GM19324 (cell line): Measurements from ENCODE around the gene SRGAP2C.
"Not testable (repeated sequence)": the region's sequence is repeated elsewhere in the genome, so short reads cannot be mapped to it uniquely, and the experiment has no call there.

Experiments
- ATAC-seq: cut with Tn5 transposase; IDR thresholded peaks from one replicate; pipeline ENCODE4 v1.9.1; 2021; ENCODE audit warnings: mild to moderate bottlenecking, moderate library complexity; ENCODE audit not compliant: unreplicated experiment, low FRiP score

Gene SRGAP2C

DNA sequence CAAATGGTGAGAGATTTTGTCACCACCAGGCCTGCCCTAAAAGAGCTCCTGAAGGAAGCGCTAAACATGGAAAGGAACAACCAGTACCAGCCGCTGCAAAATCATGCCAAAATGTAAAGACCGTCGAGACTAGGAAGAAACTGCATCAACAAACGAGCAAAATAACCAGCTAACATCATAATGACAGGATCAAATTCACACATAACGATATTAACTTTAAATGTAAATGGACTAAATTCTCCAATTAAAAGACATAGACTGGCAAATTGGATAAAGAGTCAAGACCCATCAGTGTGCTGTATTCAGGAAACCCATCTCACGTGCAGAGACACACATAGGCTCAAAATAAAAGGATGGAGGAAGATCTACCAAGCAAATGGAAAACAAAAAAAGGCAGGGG is 218.5 kb downstream of the SRGAP2C start:
- ATAC-seq: not testable (repeated sequence)

DNA sequence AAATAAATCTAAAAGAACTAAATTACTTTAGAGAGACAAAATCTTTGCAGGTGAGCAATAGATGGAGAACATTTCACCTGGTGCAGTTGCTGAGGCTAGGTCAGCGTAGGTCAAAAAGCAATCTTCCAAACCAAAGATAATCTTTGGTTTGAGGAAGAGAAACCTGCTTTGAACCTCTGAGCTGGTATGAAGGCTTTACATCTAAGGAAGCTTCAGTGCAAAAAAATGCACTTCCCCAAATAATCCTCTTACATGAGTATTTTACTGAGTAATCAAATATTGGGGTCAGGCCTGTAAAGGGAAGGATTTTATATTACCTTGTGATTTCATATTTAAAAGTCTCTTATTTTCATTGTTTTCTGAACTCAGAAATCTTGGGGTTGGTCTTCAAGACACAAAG is 223.6 kb downstream of the SRGAP2C start:
- no peak for ATAC-seq

DNA sequence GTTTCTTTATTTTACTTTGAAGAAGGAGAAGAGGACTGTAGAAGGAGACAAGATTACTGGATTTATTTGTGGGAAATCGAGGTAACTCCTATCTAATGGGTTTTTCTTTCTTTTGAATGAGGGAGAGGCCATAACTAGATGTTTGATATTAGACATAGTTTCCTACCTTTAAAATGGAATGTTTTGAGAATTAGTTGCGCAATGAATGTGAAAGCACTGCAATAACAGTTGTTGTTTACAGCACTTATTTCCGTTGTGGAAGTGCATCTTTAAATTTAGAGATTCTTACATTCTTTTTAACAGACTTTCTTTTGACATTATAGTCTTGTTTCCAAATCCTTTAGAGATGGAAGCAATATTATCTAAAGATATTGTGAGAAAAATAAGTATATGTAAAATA is 229.0 kb downstream of the SRGAP2C start:
- no peak for ATAC-seq

DNA sequence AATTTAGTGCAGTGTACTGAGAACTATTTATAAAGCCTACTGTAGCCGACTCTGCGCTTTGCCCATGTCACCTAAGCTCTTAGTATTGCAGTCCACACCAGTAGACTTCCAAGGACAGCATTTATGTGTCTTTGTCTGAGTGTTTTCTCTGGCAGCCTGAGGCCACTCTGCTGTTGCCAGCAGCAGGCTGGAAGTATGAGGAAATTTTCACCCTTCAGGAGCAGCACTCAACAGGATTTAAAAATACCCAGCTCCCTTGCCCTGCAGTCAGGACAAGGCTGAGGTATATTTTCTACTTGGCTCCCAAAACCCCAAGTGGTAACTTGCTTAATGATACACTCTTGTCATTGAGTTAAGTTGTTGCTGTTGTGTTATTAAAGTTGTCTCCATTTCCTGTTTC is 230.1 kb downstream of the SRGAP2C start:
- no peak for ATAC-seq

DNA sequence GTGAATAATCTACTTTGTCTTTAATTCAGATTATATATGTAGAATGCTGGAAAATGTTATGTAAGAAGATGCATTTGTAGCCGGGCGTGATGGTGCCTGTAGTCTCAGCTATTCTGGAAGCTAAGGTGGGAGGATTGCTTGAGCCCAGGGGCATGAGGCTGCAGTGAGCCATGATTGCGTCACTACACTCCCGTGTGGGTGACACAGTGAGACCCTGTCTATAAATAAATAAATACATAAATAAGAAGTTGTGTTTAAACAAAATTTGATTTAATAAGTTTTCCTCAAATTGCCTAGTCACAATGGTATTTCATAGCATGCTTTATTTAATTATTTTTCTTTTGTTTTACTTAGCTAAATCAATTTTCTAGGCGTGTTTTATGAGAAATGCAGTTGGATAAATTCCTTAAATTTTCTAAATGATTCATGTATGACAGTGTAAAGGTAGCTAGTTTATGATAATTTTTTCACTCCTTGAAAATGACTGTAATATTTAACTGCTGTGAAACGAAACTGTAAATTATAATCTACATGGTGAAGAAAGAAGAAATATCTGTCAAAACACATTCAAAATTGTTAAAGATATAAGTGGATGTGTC is 232.6 kb downstream of the SRGAP2C start:
- no peak for ATAC-seq

DNA sequence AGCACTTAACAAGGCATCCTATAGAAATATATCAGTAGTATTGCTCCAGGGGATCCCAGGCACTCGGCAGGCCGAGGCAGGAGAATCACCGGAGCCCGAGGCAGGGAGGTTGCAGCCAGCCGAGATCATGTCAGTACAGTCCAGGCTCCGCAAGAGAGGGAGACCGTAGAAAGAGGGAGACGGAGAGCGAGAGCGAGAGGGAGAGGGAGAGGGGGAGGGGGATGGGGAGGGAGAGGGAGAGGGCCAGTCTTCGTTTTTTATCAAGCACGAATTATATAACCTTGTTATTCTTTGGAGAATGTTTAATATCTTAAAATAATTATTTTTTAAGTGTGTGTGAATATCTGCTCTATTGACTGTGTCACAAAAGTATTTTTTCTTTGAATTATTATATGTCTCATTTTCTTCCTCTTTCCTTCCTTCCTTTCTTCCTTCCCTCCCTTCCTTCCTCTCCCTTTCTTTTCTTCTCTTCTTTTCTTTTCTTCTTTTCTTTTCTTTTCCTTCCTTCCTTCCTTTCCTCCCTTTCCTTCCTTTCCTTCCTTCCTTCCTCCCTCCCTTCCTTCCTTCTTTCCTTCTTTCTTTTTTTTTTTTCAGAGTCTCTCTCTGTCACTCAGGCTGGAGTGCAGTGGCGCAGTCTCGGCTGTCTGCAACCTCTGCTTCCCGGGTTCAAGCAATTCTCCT is 233.7 kb downstream of the SRGAP2C start:
- no peak for ATAC-seq

DNA sequence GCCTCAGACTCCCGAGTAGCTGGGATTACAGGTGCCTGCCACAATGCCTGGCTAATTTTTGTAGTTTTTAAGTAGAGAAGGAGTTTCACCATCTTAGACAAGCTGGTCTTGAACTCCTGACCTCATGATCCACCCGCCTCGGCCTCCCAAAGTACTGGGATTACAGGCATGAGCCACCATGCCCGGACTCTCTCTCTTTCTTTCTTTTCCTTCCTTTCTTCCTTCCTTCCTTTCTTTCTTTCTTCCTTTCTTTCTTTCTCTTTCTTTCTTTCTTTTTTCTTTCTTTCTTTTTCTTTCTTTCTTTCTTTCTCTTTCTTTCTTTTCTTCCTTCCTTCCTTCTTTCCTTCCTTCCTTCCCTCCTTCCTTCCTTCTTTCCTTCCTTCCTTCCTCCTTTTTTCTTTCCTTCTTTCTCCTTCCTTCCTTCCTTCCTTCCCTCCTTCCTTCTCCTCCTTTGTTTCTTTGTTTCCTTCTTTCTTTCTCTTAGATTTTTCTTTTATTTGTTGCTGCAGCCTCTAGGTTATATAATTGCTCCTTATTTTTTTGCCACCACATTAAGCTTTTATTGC is 234.4 kb downstream of the SRGAP2C start:
- ATAC-seq: not testable (repeated sequence)

DNA sequence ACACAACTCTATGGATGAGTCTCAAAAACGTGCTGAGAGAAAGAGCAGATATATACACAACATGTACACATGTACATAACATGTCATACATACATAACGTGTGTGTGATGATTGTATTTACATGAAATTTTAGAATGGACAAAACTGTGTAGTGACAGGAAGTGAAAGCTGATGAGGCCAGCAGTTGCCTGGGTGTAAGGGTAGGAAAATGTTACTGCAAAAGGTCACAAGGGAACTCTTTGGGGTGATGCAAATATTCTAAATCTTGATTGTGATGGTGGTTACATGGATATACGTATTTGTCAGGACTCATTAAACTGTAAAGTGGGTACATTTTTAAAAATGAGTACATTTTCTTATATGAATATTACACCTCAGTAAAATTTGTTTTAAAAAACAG is 236.7 kb downstream of the SRGAP2C start:
- ATAC-seq: not testable (repeated sequence)

DNA sequence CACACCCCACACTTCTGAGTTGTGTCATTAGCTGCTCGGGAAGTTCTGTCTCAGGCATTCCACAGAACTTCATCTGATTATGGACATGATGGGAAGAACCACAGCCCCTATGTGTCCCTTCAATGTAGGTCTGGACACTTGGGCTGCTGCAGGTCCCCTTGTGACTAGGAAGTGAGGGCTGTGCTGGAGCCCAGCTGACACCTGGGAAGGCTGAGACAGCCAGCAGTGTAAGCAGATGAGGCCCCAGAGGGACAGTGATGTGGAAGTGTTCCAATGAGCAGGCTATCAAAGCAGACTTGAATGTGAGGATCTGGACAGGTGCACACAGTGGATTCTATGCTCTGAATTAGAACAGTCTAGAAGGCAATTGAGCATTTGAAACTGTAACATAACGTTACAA is 239.2 kb downstream of the SRGAP2C start:
- not testable (repeated sequence) for ATAC-seq

DNA sequence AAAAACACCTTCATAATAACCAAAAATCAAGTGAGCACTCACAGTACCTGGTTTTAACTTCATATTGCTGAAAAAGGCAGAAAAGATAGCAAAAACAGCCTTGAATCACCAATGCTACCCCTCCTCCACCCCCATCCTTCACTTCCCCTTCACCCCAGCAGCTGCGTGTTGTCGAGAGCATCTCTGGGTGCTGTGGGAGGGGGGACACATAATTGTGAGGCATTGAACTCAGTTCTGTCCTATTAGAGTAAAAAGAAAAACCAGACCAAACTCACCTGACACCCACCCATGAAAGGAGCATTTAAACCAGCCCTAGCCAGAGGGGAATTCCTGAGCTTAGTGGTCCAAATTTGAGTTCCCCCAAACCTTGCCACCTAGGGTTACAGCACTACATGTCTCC is 248.7 kb downstream of the SRGAP2C start:
- ATAC-seq: not testable (repeated sequence)

DNA sequence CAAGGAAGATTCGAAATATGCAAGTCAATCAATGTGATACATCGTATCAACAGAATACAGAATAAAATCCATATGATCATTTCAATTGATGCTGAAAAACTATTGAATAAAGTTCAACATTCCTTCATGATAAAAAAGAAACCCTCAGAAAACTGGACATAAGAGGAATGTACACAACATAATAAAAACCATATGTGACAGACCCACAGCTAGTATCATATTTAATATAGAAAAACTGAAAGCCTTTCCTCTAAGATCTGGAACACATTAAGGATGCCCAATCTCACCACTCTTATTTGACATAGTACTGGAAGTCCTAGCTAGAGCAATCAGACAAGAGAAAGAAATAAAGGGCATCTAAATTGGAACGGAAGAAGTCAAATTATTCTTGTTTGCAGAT is 254.1 kb downstream of the SRGAP2C start:
- ATAC-seq: not testable (repeated sequence)

DNA sequence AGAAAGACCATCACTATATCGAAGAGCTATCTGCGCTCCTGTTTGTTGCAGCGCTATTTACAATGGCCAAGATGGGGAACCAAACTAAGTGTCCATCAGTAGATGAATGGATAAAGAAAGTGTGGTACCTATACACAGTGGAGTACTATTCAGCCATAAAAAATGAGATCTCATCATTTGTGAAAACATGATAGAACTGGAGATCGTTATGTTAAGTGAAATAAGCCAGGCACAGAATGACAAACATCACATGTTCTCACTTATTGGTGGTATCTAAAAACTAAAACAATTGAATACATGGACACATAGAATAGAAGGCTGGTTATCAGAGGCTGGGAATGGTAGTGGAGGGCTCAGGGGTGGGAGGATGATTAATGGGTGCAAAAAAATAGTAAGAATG is 256.2 kb downstream of the SRGAP2C start:
- no peak for ATAC-seq
